Measurements from ENCODE around the gene COL11A2. TPM values are rescaled to one million over a fixed set of nuclear protein-coding genes. Genes with fewer than 3 reads are reported as not detected.

Gene COL11A2
- total RNA-seq, 1 donor from 2014 or later, result 0.25 TPM

- Histone ChIP-seq H3K27me3 (no peaks in the 10 kb centered on the region), H3K27ac (no peak overlapping the region), H3K9me3 (no peaks in the 10 kb centered on the region), H3K36me3 (no peaks in the 10 kb centered on the region), H3K4me1 (no peaks in the 10 kb centered on the region), H3K4me3 (no peak overlapping the region)
- TF ChIP-seq CTCF (IDR thresholded peaks at IDR 0.05) (no peak), POLR2A (IDR thresholded peaks at IDR 0.05) (no peak), POLR2AphosphoS5 (IDR thresholded peaks at IDR 0.05; ENCODE audit: insufficient read depth in 1 of 2, low read depth in 1 of 2) (no peak)
- intact Hi-C loops (cut with DNase I), result no loop called here
- no peak for DNase-seq (ENCODE audit: extremely low spot score in 2 of 2)
Observed at GRCh38 chr6:33181141-33181540, 11.1 kb downstream of the COL11A2 start.

GRCh38 chr6:33178755-33179475 lies 13.4 kb downstream of the COL11A2 start:
- intact Hi-C loops (cut with DNase I), result no loop called here
- no peak for DNase-seq (ENCODE audit: extremely low spot score in 2 of 2)
- H3K4me3 ChIP-seq, result no peak overlapping the region
- no peaks in the 10 kb centered on the region for H3K27me3 ChIP-seq
- no peak overlapping the region for H3K27ac ChIP-seq
- TF ChIP-seq POLR2A (IDR thresholded peaks at IDR 0.05) (no peak), CTCF (IDR thresholded peaks at IDR 0.05) (no peak), POLR2AphosphoS5 (IDR thresholded peaks at IDR 0.05; ENCODE audit: insufficient read depth in 1 of 2, low read depth in 1 of 2) (no peak)
- no peaks in the 10 kb centered on the region for H3K4me1 ChIP-seq
- H3K9me3 ChIP-seq, result no peaks in the 10 kb centered on the region
- H3K36me3 ChIP-seq, result no peaks in the 10 kb centered on the region

GRCh38 chr6:33177552-33178446 lies 14.5 kb downstream of the COL11A2 start:
- intact Hi-C loops (cut with DNase I), result no loop called here
- Histone ChIP-seq H3K27me3 (no peaks in the 10 kb centered on the region), H3K9me3 (no peaks in the 10 kb centered on the region), H3K36me3 (no peaks in the 10 kb centered on the region), H3K27ac (no peak overlapping the region), H3K4me1 (no peaks in the 10 kb centered on the region), H3K4me3 (no peak overlapping the region)
- TF ChIP-seq POLR2AphosphoS5 (IDR thresholded peaks at IDR 0.05; ENCODE audit: insufficient read depth in 1 of 2, low read depth in 1 of 2) (no peak), POLR2A (IDR thresholded peaks at IDR 0.05) (no peak), CTCF (IDR thresholded peaks at IDR 0.05) (no peak)
- no peak for DNase-seq (ENCODE audit: extremely low spot score in 2 of 2)

GRCh38 chr6:33176906-33177305 lies 15.4 kb downstream of the COL11A2 start:
- H3K9me3 ChIP-seq, result no peaks in the 10 kb centered on the region
- H3K27ac ChIP-seq, result no peak overlapping the region
- no peaks in the 10 kb centered on the region for H3K36me3 ChIP-seq
- DNase-seq (ENCODE audit: extremely low spot score in 2 of 2), result no peak
- intact Hi-C loops (cut with DNase I), result no loop called here
- TF ChIP-seq POLR2AphosphoS5 (IDR thresholded peaks at IDR 0.05; ENCODE audit: insufficient read depth in 1 of 2, low read depth in 1 of 2), result no peak
- no peak for TF ChIP-seq POLR2A (IDR thresholded peaks at IDR 0.05)
- TF ChIP-seq CTCF (IDR thresholded peaks at IDR 0.05), result no peak
- no peaks in the 10 kb centered on the region for H3K27me3 ChIP-seq
- H3K4me1 ChIP-seq, result no peaks in the 10 kb centered on the region
- no peak overlapping the region for H3K4me3 ChIP-seq

Measured in vagina (tissue), 2 donors.